K562 (cell line): ENCODE data around the gene HSD17B12. TPM values are rescaled to one million over a fixed set of nuclear protein-coding genes. Genes with fewer than 3 reads are reported as not detected.

ENCODE experiments used
- ARHGAP35 ChIP-seq: fragments of 450-650 bp; IDR thresholded peaks from 2 replicates; pipeline ENCODE4 v1.6.1; 2018; ENCODE audit not compliant: partially characterized antibody
- ARID2 ChIP-seq: fragments of 450-650 bp; IDR thresholded peaks from 2 replicates; pipeline ENCODE4 v1.6.1; 2017; ENCODE audit warnings: antibody characterized with exemption, mild to moderate bottlenecking
- BRD9 ChIP-seq: fragments of 450-650 bp; IDR thresholded peaks from 2 replicates; pipeline ENCODE4 v1.6.1; 2018; ENCODE audit warnings: low read depth; ENCODE audit not compliant: partially characterized antibody
- CBFA2T3 ChIP-seq: fragments of 450-650 bp; IDR thresholded peaks from 2 replicates; pipeline ENCODE4 v1.6.1; 2017
- CBFB ChIP-seq: sonication (generic); formaldehyde crosslinking; IDR thresholded peaks from 2 replicates; pipeline ENCODE4 v1.4.0; 2020; ENCODE audit warnings: mild to moderate bottlenecking, missing genetic modification reagents
- CBX5 ChIP-seq: IDR thresholded peaks from 2 replicates; pipeline ENCODE4 v1.6.1; 2014; ENCODE audit warnings: low read depth, borderline replicate concordance
- DPF2 ChIP-seq: fragments of 450-650 bp; IDR thresholded peaks from 2 replicates; pipeline ENCODE4 v1.6.1; 2016
- ELF4 ChIP-seq: fragments of 450-650 bp; formaldehyde crosslinking; IDR thresholded peaks from 2 replicates; pipeline ENCODE4 v1.4.0; 2022; ENCODE audit warnings: missing genetic modification characterization
- ETV1 ChIP-seq: fragments of 450-650 bp; conservative IDR thresholded peaks from 2 replicates; pipeline ENCODE4 v1.6.1; 2016; ENCODE audit warnings: missing genetic modification characterization, control low read depth, low read depth, missing compliant biosample characterization
- KDM1A ChIP-seq, 2 experiments: fragments of 450-650 bp; IDR thresholded peaks; 2 replicates each; pipeline ENCODE4 v1.6.1; 2016; ENCODE audit warnings: mild to moderate bottlenecking in 2 of 2
- NR2F6 ChIP-seq: fragments of 450-650 bp; formaldehyde crosslinking; IDR thresholded peaks from 2 replicates; pipeline ENCODE4 v1.4.0; 2020; ENCODE audit warnings: mild to moderate bottlenecking
- PCBP2 ChIP-seq: fragments of 200-400 bp; formaldehyde crosslinking; IDR thresholded peaks from 2 replicates; pipeline ENCODE4 v1.6.1; 2018; ENCODE audit warnings: low read length, low read depth, mild to moderate bottlenecking, moderate library complexity; ENCODE audit not compliant: poor library complexity, severe bottlenecking
- PRPF4 ChIP-seq: fragments of 200-400 bp; formaldehyde crosslinking; IDR thresholded peaks from one replicate; pipeline ENCODE4 v1.6.1; 2017; ENCODE audit warnings: low read length, low read depth, mild to moderate bottlenecking; ENCODE audit not compliant: insufficient read depth, poor library complexity, severe bottlenecking
- SMARCA4 ChIP-seq: fragments of 450-650 bp; IDR thresholded peaks from 2 replicates; pipeline ENCODE4 v1.6.1; 2016
- SMARCC2 ChIP-seq: fragments of 450-650 bp; IDR thresholded peaks from 2 replicates; pipeline ENCODE4 v1.6.1; 2017; ENCODE audit warnings: antibody characterized with exemption, moderate library complexity, mild to moderate bottlenecking, low read depth
- SPI1 ChIP-seq: IDR thresholded peaks from 2 replicates; pipeline ENCODE4 v1.6.1; 2011; ENCODE audit warnings: low read depth, low read length, control low read depth, borderline replicate concordance
- SRF ChIP-seq, 2 experiments: fragments of 250-450, 450-650 bp in 1 of 2; sonication (Bioruptor Pico) in 1 of 2; sonication (generic) in 1 of 2; formaldehyde crosslinking; IDR thresholded peaks; 2 replicates each; pipeline versions ENCODE4 v1.5.0 to v1.5.1; 2020 to 2022; ENCODE audit warnings: mild to moderate bottlenecking in 1 of 2, missing genetic modification reagents in 1 of 2
- SUPT5H ChIP-seq: fragments of 450-650 bp; IDR thresholded peaks from 2 replicates; pipeline ENCODE4 v1.6.1; 2016
- ZFP30 ChIP-seq: fragments of 250-450 bp; sonication (Bioruptor Pico); IDR thresholded peaks from 2 replicates; pipeline ENCODE4 v1.8.0; 2022; ENCODE audit warnings: moderate library complexity, mild to moderate bottlenecking, inconsistent platforms, borderline replicate concordance
- ZFX ChIP-seq: sonication (generic); formaldehyde crosslinking; IDR thresholded peaks from 2 replicates; pipeline ENCODE4 v1.8.0; 2022; ENCODE audit warnings: mild to moderate bottlenecking, missing genetic modification reagents, moderate library complexity
- ZNF407 ChIP-seq: fragments of 450-650 bp; IDR thresholded peaks from 2 replicates; pipeline ENCODE4 v1.6.1; 2016; ENCODE audit warnings: low read depth
- polyA plus RNA-seq, 8 experiments: library from polyadenylated mRNA; depleted of rRNA in 4 of 8; stranded (reverse) in 5 of 8; unstranded in 3 of 8; fragments of >200 nt; fragmentation: Nextera tagmentation in 2 of 8; fragmentation: Illumina TruSeq in 1 of 8; extraction: Ambion mirVana in 2 of 8; extraction: Trizol in 1 of 8; gene quantifications; 2 replicates each; pipeline versions ENCODE4 v1.2.1 to v1.2.3, GENCODE V29; 2011 to 2014; ENCODE audit warnings: inconsistent platforms in 1 of 8, missing spikeins in 1 of 8
- total RNA-seq, 7 experiments: library from RNA; depleted of rRNA in 6 of 7; stranded (reverse); fragments of >200 nt in 6 of 7; fragmentation: Illumina TruSeq in 2 of 7; extraction: Trizol in 2 of 7; gene quantifications; 2 replicates each; pipeline versions ENCODE4 v1.2.1 to v1.2.3, GENCODE V29; 2011 to 2021; ENCODE audit warnings: low replicate concordance in 1 of 7
- TF ChIP-seq, protein P1 (sequence below): fragments of 250-450 bp; sonication (Bioruptor Pico); IDR thresholded peaks from 2 replicates; pipeline ENCODE4 v1.8.0; 2022; ENCODE audit warnings: inconsistent platforms
- TF ChIP-seq, protein P2 (sequence below): fragments of 250-450 bp; sonication (Bioruptor Pico); IDR thresholded peaks from 2 replicates; pipeline ENCODE4 v1.8.0; 2021; ENCODE audit warnings: moderate library complexity, mild to moderate bottlenecking, inconsistent platforms

Gene HSD17B12
- total and polyA plus RNA-seq, 9 of the 15 experiments (the other 6 are each of a cell fraction or from before 2014, with no cell fraction given) = 9.1 to 34.5 (median 23.3) TPM

- TF ChIP-seq ZFX (CRISPR knock-in tag) = no peak
- TF ChIP-seq CBFA2T3 = peak; percentile 92
- no peak for TF ChIP-seq ZFP30 (CRISPR knock-in tag)
- TF ChIP-seq, protein P1, sequence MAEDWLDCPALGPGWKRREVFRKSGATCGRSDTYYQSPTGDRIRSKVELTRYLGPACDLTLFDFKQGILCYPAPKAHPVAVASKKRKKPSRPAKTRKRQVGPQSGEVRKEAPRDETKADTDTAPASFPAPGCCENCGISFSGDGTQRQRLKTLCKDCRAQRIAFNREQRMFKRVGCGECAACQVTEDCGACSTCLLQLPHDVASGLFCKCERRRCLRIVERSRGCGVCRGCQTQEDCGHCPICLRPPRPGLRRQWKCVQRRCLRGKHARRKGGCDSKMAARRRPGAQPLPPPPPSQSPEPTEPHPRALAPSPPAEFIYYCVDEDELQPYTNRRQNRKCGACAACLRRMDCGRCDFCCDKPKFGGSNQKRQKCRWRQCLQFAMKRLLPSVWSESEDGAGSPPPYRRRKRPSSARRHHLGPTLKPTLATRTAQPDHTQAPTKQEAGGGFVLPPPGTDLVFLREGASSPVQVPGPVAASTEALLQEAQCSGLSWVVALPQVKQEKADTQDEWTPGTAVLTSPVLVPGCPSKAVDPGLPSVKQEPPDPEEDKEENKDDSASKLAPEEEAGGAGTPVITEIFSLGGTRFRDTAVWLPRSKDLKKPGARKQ (CRISPR knock-in tag) = no peak
- TF ChIP-seq BRD9 = no peak
- TF ChIP-seq, protein P2, sequence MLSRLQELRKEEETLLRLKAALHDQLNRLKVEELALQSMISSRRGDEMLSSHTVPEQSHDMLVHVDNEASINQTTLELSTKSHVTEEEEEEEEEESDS = no peak
- TF ChIP-seq CBX5 = no peak
- TF ChIP-seq CBFB (CRISPR knock-in tag) = no peak
- no peak for TF ChIP-seq ZNF407
- no peak for TF ChIP-seq PCBP2
- TF ChIP-seq NR2F6 (CRISPR knock-in tag) = no peak
- no peak for TF ChIP-seq SPI1
- TF ChIP-seq ETV1 = peak; percentile 82
- TF ChIP-seq SMARCC2 = peak; percentile 77; the same call in 1 of the 2 replicates
- no peak for TF ChIP-seq PRPF4
- TF ChIP-seq SUPT5H = no peak
- peak; percentile 48 to 50 for TF ChIP-seq KDM1A (IDR thresholded peaks at IDR 0.05)
- no peak for TF ChIP-seq ARID2
- no peak for TF ChIP-seq SRF (CRISPR knock-in tag; IDR thresholded peaks at IDR 0.05)
- TF ChIP-seq ELF4 = peak; percentile 90
- TF ChIP-seq SMARCA4 = peak; percentile 92
- peak; percentile 89 for TF ChIP-seq DPF2
- no peak for TF ChIP-seq ARHGAP35
Observed at GRCh38 chr11:43693731-43694130, 13.2 kb downstream of the HSD17B12 start (continued).
